GM12878 (cell line): ENCODE data around the gene RSBN1L. TPM values are rescaled to one million over a fixed set of nuclear protein-coding genes. Genes with fewer than 3 reads are reported as not detected.

Source experiments
- ATAC-seq: fragments of 200-7000 bp; cut with Tn5 transposase; 3 replicates; pipeline ENCODE4 v1.9.1; 2020; ENCODE audit warnings: mild to moderate bottlenecking, moderate library complexity
- BruUV-seq: library from RNA; stranded (reverse); fragments of 400-500 nt; replicated peaks from 2 replicates; lab custom pipeline; 2021; lab: Mats Ljungman, UMichigan
- CTCF ChIA-PET: fragments of 300-600 bp; sonication (Branson Sonifier 250); formaldehyde crosslinking; extraction: SDS; loops from one replicate; lab custom pipeline; 2021; ENCODE audit warnings: inconsistent platforms; lab: Yijun Ruan, JAX
- POLR2A ChIA-PET: fragments of 350-600 bp; formaldehyde crosslinking; extraction: SDS; loops from one replicate; lab custom pipeline; 2021; ENCODE audit warnings: inconsistent platforms; lab: Charles Lee
- RAD21 ChIA-PET: fragments of 300-600 bp; sonication (Branson Sonifier 250); formaldehyde crosslinking; loops from one replicate; lab custom pipeline; 2023; ENCODE audit warnings: antibody characterized with exemption; ENCODE audit not compliant: unreplicated experiment; lab: Charles Lee
- SMC1A ChIA-PET: fragments of 300-600 bp; sonication (Branson Sonifier 250); formaldehyde crosslinking; loops from one replicate; lab custom pipeline; 2023; ENCODE audit not compliant: unreplicated experiment, uncharacterized antibody; lab: Charles Lee
- DNase-seq: peaks from one replicate; pipeline ENCODE4 v3.0.0-alpha.2; 2011; ENCODE audit warnings: low read depth, low spot score
- FAIRE-seq: peaks from 3 replicates; lab custom pipeline; 2011; peaks lifted over from hg19 to GRCh38; lab: Jason Lieb, UNC
- H2AFZ ChIP-seq: 2 replicates; pipeline ENCODE4 v1.6.0; 2011; ENCODE audit warnings: low read depth, low read length, control low read depth; ENCODE audit not compliant: control insufficient read depth
- H3K27ac ChIP-seq: 2 replicates; pipeline ENCODE4 v1.5.1; 2011; ENCODE audit warnings: control low read depth; ENCODE audit not compliant: control insufficient read depth, insufficient read depth
- H3K27me3 ChIP-seq, 2 experiments: replicated peaks in 1 of 2; 2 replicates each; pipeline versions ENCODE4 v1.6.0 to v1.6.1; 2011; ENCODE audit warnings: low read length in 1 of 2; ENCODE audit not compliant: control insufficient read depth in 2 of 2, insufficient read depth in 2 of 2
- H3K36me3 ChIP-seq, 2 experiments: 2 replicates each; pipeline ENCODE4 v1.5.1; 2011; ENCODE audit warnings: low read length in 1 of 2; ENCODE audit not compliant: control insufficient read depth in 2 of 2, insufficient read depth in 2 of 2
- H3K4me1 ChIP-seq: 2 replicates; pipeline ENCODE4 v1.6.1; 2011; ENCODE audit warnings: mild to moderate bottlenecking, low read length, moderate library complexity, mixed read lengths; ENCODE audit not compliant: control insufficient read depth, insufficient read depth
- H3K4me2 ChIP-seq: 2 replicates; pipeline ENCODE4 v1.6.0; 2011; ENCODE audit warnings: control low read depth; ENCODE audit not compliant: control insufficient read depth, insufficient read depth
- H3K4me3 ChIP-seq: fragments of 200-600 bp; sonication (generic); 2 replicates; pipeline ENCODE4 v1.5.1; 2016
- H3K79me2 ChIP-seq: 2 replicates; pipeline ENCODE4 v1.6.0; 2011; ENCODE audit warnings: low read length; ENCODE audit not compliant: control insufficient read depth, insufficient read depth
- H3K9ac ChIP-seq: 2 replicates; pipeline ENCODE4 v1.8.0; 2011; ENCODE audit warnings: low read length, control low read depth, mixed read lengths; ENCODE audit not compliant: control insufficient read depth, insufficient read depth
- H3K9me3 ChIP-seq: replicated peaks from 3 replicates; pipeline ENCODE4 v1.5.1; 2011; ENCODE audit warnings: mild to moderate bottlenecking, low read length; ENCODE audit not compliant: control insufficient read depth, insufficient read depth
- H4K20me1 ChIP-seq: 2 replicates; pipeline ENCODE4 v1.6.0; 2011; ENCODE audit not compliant: control insufficient read depth, insufficient read depth
- BMI1 ChIP-seq: fragments of 450-650 bp; IDR thresholded peaks from 2 replicates; pipeline ENCODE4 v1.6.1; 2016; ENCODE audit warnings: mild to moderate bottlenecking, moderate library complexity, borderline replicate concordance
- ETV6 ChIP-seq, 2 experiments: fragments of 450-650 bp in 1 of 2; IDR thresholded peaks in 1 of 2; conservative IDR thresholded peaks in 1 of 2; 2 replicates each; pipeline ENCODE4 v1.6.1; 2014; ENCODE audit warnings: antibody characterized with exemption in 1 of 2, borderline replicate concordance in 1 of 2, low read depth in 1 of 2, mild to moderate bottlenecking in 1 of 2, moderate library complexity in 1 of 2
- MEF2A ChIP-seq: IDR thresholded peaks from 2 replicates; pipeline ENCODE4 v1.6.1; 2011; ENCODE audit warnings: low read depth, mild to moderate bottlenecking, low read length, moderate library complexity; ENCODE audit not compliant: insufficient read depth
- NR2C2 ChIP-seq: IDR thresholded peaks from 2 replicates; pipeline ENCODE4 v1.6.1; 2011; ENCODE audit warnings: borderline replicate concordance, low read depth; ENCODE audit not compliant: control insufficient read depth, insufficient read length
- PAX5 ChIP-seq: IDR thresholded peaks from 2 replicates; pipeline ENCODE4 v1.6.1; 2011; ENCODE audit warnings: low read depth, low read length, borderline replicate concordance
- RELA ChIP-seq: fragments of 450-650 bp; IDR thresholded peaks from 2 replicates; pipeline ENCODE4 v1.8.0; 2014; ENCODE audit warnings: borderline replicate concordance; ENCODE audit not compliant: partially characterized antibody
- SMAD5 ChIP-seq: IDR thresholded peaks from 2 replicates; pipeline ENCODE4 v1.6.1; 2016; ENCODE audit warnings: antibody characterized with exemption, low read depth
- SREBF2 ChIP-seq: IDR thresholded peaks from 2 replicates; pipeline ENCODE4 v1.6.1; 2012; ENCODE audit warnings: mild to moderate bottlenecking, low read length
- STAT1 ChIP-seq: fragments of 450-650 bp; conservative IDR thresholded peaks from 2 replicates; pipeline ENCODE4 v1.6.1; 2014; ENCODE audit warnings: antibody characterized with exemption, mild to moderate bottlenecking
- TCF12 ChIP-seq: IDR thresholded peaks from 2 replicates; pipeline ENCODE4 v1.6.1; 2011; ENCODE audit warnings: low read depth, mild to moderate bottlenecking, low read length
- ZNF622 ChIP-seq: fragments of 450-650 bp; IDR thresholded peaks from 2 replicates; pipeline ENCODE4 v1.6.1; 2017; ENCODE audit warnings: mild to moderate bottlenecking, inconsistent platforms
- WGBS: methylation state at CpG from one replicate; pipeline ENCODE4 v1.1.6; 2016; ENCODE audit warnings: low lambda C conversion rate; ENCODE audit not compliant: insufficient replicate concordance, insufficient coverage; ENCODE audit errors: missing lambda C conversion rate; 5-methylcytosine and 5-hydroxymethylcytosine counted together
- in situ Hi-C: fragments of 300-500 bp; cut with MboI; formaldehyde crosslinking; loops from 9 replicates; pipeline ENCODE4 v1.14.3; 2018; ENCODE audit warnings: mixed read lengths
- intact Hi-C: fragments of 100-400 bp; cut with micrococcal nuclease; formaldehyde crosslinking; loops from one replicate; pipeline ENCODE4 v1.14.2; 2022; ENCODE audit not compliant: unreplicated experiment
- polyA plus RNA-seq, 11 experiments: library from polyadenylated mRNA; depleted of rRNA in 4 of 11; unstranded in 6 of 11; stranded (reverse) in 5 of 11; fragments of >200 nt; fragmentation: Nextera tagmentation in 4 of 11; fragmentation: Illumina TruSeq in 1 of 11; extraction: Ambion mirVana in 4 of 11; extraction: Trizol in 1 of 11; gene quantifications; 1 replicate in 1 of 11; 2 replicates in 10 of 11; pipeline versions ENCODE4 v1.2.1 to v1.2.3, GENCODE V29; 2011 to 2016; ENCODE audit warnings: inconsistent platforms in 2 of 11, missing spikeins in 2 of 11, low read depth in 1 of 11
- total RNA-seq, 4 experiments: library from RNA; depleted of rRNA in 3 of 4; stranded (reverse); fragments of >200 nt in 3 of 4; fragmentation: Illumina TruSeq in 1 of 4; extraction: Trizol in 1 of 4; gene quantifications; 2 replicates each; pipeline versions ENCODE4 v1.2.1 to v1.2.3, GENCODE V29; 2013 to 2021
- TF ChIP-seq, protein P1 (sequence below), 3 experiments: IDR thresholded peaks in 2 of 3; conservative IDR thresholded peaks in 1 of 3; 2 replicates each; pipeline ENCODE4 v1.5.1; 2011; ENCODE audit warnings: low read depth in 3 of 3, low read length in 3 of 3, mild to moderate bottlenecking in 3 of 3, control low read depth in 2 of 3, moderate library complexity in 2 of 3, inconsistent platforms in 1 of 3, mixed read lengths in 1 of 3; ENCODE audit not compliant: control insufficient read depth in 2 of 3, insufficient read depth in 1 of 3; ENCODE audit errors: extremely low read depth in 1 of 3
- TF ChIP-seq, protein P2 (sequence below): IDR thresholded peaks from 2 replicates; pipeline ENCODE4 v1.6.1; 2011; ENCODE audit warnings: low read depth, mild to moderate bottlenecking, low read length, moderate library complexity, borderline replicate concordance; ENCODE audit errors: extremely low read depth
- TF ChIP-seq, protein P3 (sequence below): IDR thresholded peaks from 2 replicates; pipeline ENCODE4 v1.6.1; 2011; ENCODE audit warnings: borderline replicate concordance, low read depth, mild to moderate bottlenecking, moderate library complexity, low read length; ENCODE audit not compliant: insufficient read depth, poor library complexity, severe bottlenecking

The RSBN1L gene
- total and polyA plus RNA-seq, 10 of the 15 experiments (the other 5 are each of a cell fraction or from before 2014, with no cell fraction given) = 4.5 to 23.7 (median 10.3) TPM

DNA sequence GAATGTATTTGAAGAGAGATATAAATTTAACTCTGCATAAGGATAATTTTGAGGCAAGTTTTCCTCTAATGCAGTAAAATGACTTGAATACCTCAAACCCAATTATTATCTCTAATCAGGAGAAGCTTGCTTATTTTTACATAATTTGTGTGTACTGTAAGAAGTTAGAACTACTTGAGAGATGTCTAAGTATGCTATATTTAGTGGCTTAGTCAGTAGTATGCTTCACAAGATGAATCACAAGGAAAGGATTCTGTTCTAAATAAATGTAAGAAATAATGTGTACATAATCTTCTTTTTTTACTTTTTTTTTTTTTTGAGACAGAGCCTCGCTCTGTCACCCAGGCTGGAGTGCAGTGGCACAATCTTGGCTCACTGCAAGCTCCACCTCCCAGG lies 116.0 kb downstream of the RSBN1L start:
- DNase-seq = no peak
- Histone ChIP-seq H3K4me1 (no peaks in the 10 kb centered on the region), H3K9ac (no peak overlapping the region), H3K27ac (no peak overlapping the region), H3K4me3 (no peak overlapping the region), H3K79me2 (peaks cover 52% of the 10 kb centered on the region), H3K4me2 (no peak overlapping the region), H4K20me1 (no peaks in the 10 kb centered on the region), H3K27me3 (no peaks in the 10 kb centered on the region), H3K36me3 (peaks cover 0 to 6% of the 10 kb centered on the region in 2 experiments; a peak in 1 of 4 replicates), H3K9me3 (peaks cover 22% of the 10 kb centered on the region), H2AFZ (no peak overlapping the region)
- no peak for ATAC-seq
- RAD21 ChIA-PET = no interaction called here
- in situ Hi-C loops (no loop called here), intact Hi-C loops (no loop called here)
- no peak for TF ChIP-seq ETV6 (conservative IDR thresholded peaks at IDR 0.05 in 1 of 2, IDR thresholded peaks at IDR 0.05 in 1 of 2; ENCODE audit: borderline replicate concordance in 1 of 2, low read depth in 1 of 2)
- TF ChIP-seq PAX5 = no peak
- TF ChIP-seq MEF2A = no peak
- TF ChIP-seq, protein P1, sequence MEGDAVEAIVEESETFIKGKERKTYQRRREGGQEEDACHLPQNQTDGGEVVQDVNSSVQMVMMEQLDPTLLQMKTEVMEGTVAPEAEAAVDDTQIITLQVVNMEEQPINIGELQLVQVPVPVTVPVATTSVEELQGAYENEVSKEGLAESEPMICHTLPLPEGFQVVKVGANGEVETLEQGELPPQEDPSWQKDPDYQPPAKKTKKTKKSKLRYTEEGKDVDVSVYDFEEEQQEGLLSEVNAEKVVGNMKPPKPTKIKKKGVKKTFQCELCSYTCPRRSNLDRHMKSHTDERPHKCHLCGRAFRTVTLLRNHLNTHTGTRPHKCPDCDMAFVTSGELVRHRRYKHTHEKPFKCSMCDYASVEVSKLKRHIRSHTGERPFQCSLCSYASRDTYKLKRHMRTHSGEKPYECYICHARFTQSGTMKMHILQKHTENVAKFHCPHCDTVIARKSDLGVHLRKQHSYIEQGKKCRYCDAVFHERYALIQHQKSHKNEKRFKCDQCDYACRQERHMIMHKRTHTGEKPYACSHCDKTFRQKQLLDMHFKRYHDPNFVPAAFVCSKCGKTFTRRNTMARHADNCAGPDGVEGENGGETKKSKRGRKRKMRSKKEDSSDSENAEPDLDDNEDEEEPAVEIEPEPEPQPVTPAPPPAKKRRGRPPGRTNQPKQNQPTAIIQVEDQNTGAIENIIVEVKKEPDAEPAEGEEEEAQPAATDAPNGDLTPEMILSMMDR (IDR thresholded peaks at IDR 0.05 in 2 of 3, conservative IDR thresholded peaks at IDR 0.05 in 1 of 3; ENCODE audit: control insufficient read depth in 2 of 3, extremely low read depth in 1 of 3, insufficient read depth in 1 of 3, low read depth in 3 of 3, low read length in 3 of 3) = no peak
- TF ChIP-seq SMAD5 = no peak
- TF ChIP-seq NR2C2 = no peak
- no peak for TF ChIP-seq STAT1
- no peak for TF ChIP-seq BMI1
- no peak for TF ChIP-seq ZNF622
- TF ChIP-seq TCF12 = no peak
- TF ChIP-seq RELA = no peak
- TF ChIP-seq, protein P2, sequence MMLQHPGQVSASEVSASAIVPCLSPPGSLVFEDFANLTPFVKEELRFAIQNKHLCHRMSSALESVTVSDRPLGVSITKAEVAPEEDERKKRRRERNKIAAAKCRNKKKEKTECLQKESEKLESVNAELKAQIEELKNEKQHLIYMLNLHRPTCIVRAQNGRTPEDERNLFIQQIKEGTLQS = no peak
- TF ChIP-seq, protein P3, sequence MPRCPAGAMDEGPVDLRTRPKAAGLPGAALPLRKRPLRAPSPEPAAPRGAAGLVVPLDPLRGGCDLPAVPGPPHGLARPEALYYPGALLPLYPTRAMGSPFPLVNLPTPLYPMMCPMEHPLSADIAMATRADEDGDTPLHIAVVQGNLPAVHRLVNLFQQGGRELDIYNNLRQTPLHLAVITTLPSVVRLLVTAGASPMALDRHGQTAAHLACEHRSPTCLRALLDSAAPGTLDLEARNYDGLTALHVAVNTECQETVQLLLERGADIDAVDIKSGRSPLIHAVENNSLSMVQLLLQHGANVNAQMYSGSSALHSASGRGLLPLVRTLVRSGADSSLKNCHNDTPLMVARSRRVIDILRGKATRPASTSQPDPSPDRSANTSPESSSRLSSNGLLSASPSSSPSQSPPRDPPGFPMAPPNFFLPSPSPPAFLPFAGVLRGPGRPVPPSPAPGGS = no peak
- no peak for TF ChIP-seq SREBF2
- SMC1A ChIA-PET = interaction anchor here (0.5 to 3.6 kb wide), 3 partner anchors 10 to 37 kb away, joined by 3 to 16 read pairs (median 3); no protein-coding TSS in a partner anchor
- CTCF ChIA-PET = interaction anchor here (1.0 to 1.1 kb wide), 2 partner anchors 12 to 13 kb away, joined by 3 read pairs; no protein-coding TSS in a partner anchor
- BruUV-seq = no TSS peak
- FAIRE-seq = no peak
- POLR2A ChIA-PET = no interaction called here
- no CpG with 5 or more reads among the region's 1 CpG for WGBS
